Neural cell (in vitro differentiated cells): ENCODE results near the gene AFF2. TPM values are rescaled to one million over a fixed set of nuclear protein-coding genes. Genes with fewer than 3 reads are reported as not detected.

Experiments
- H2AFZ ChIP-seq: fragments of 200-600, 300-800 bp; sonication (generic), shearing (Covaris generic); 2 replicates; pipeline ENCODE4 v1.6.0; 2014; ENCODE audit warnings: low read depth, mild to moderate bottlenecking, antibody characterized with exemption, low read length, moderate library complexity
- H3F3A ChIP-seq: fragments of 200-600 bp; shearing (Covaris generic); 2 replicates; pipeline ENCODE4 v1.6.1; 2016; ENCODE audit warnings: mild to moderate bottlenecking, moderate library complexity, mixed read lengths, antibody characterized with exemption, low read length; ENCODE audit not compliant: insufficient read depth, poor library complexity, severe bottlenecking
- H3K27ac ChIP-seq: fragments of 200-600, 300-800 bp; sonication (generic), shearing (Covaris generic); 2 replicates; pipeline ENCODE4 v1.5.1; 2014; ENCODE audit warnings: mild to moderate bottlenecking, low read length, moderate library complexity
- H3K27me3 ChIP-seq: fragments of 300-800, 200-600 bp; sonication (generic), shearing (Covaris generic); 2 replicates; pipeline ENCODE4 v1.6.0; 2014; ENCODE audit warnings: mild to moderate bottlenecking, low read depth, low read length, moderate library complexity; ENCODE audit not compliant: insufficient read depth
- H3K36me3 ChIP-seq: fragments of 300-800, 200-600 bp; sonication (generic), shearing (Covaris generic); 2 replicates; pipeline ENCODE4 v1.5.1; 2014; ENCODE audit warnings: mild to moderate bottlenecking, antibody characterized with exemption, low read length, moderate library complexity; ENCODE audit not compliant: insufficient read depth
- H3K4me2 ChIP-seq: fragments of 300-800, 200-600 bp; sonication (generic), shearing (Covaris generic); 2 replicates; pipeline ENCODE4 v1.6.0; 2014; ENCODE audit warnings: mild to moderate bottlenecking, low read length
- H3K4me3 ChIP-seq: fragments of 300-800, 200-600 bp; sonication (generic), shearing (Covaris generic); 2 replicates; pipeline ENCODE4 v1.5.1; 2014; ENCODE audit warnings: mild to moderate bottlenecking, low read length, moderate library complexity
- H3K79me2 ChIP-seq: fragments of 200-600 bp; shearing (Covaris generic); replicated peaks from 2 replicates; pipeline ENCODE4 v1.6.0; 2014; ENCODE audit warnings: mild to moderate bottlenecking, low read length, moderate library complexity; ENCODE audit not compliant: insufficient read depth
- H3K9ac ChIP-seq: fragments of 300-800, 200-600 bp; sonication (generic), shearing (Covaris generic); 2 replicates; pipeline ENCODE4 v1.6.1; 2016; ENCODE audit warnings: mild to moderate bottlenecking, low read length, mixed read lengths
- H3K9me2 ChIP-seq: fragments of 200-600 bp; shearing (Covaris generic); 2 replicates; pipeline ENCODE4 v1.6.1; 2016; ENCODE audit warnings: mild to moderate bottlenecking, low read length, mixed read lengths; ENCODE audit not compliant: insufficient read depth
- H3K9me3 ChIP-seq: fragments of 200-600, 300-800 bp; sonication (generic), shearing (Covaris generic); 2 replicates; pipeline ENCODE4 v1.6.1; 2016; ENCODE audit warnings: mild to moderate bottlenecking, mixed run types, low read length, moderate library complexity, mixed read lengths
- H4K20me1 ChIP-seq: fragments of 200-600 bp; shearing (Covaris generic); 2 replicates; pipeline ENCODE4 v1.6.1; 2016; ENCODE audit warnings: mild to moderate bottlenecking, mixed run types; ENCODE audit not compliant: insufficient read depth
- CTCF ChIP-seq: fragments of 450-650 bp; IDR thresholded peaks from 2 replicates; pipeline ENCODE4 v1.5.1; 2014; ENCODE audit warnings: antibody characterized with exemption, mild to moderate bottlenecking, moderate library complexity; ENCODE audit not compliant: poor library complexity, severe bottlenecking
- EP300 ChIP-seq: fragments of 450-650 bp; conservative IDR thresholded peaks from 2 replicates; pipeline ENCODE4 v1.6.1; 2014; ENCODE audit warnings: antibody characterized with exemption, mild to moderate bottlenecking, moderate library complexity; ENCODE audit not compliant: poor library complexity, severe bottlenecking
- POLR2AphosphoS5 ChIP-seq: IDR thresholded peaks from 2 replicates; pipeline ENCODE4 v1.6.1; 2012
- REST ChIP-seq: IDR thresholded peaks from 2 replicates; pipeline ENCODE4 v1.6.1; 2012; ENCODE audit warnings: borderline replicate concordance
- SMC3 ChIP-seq: fragments of 450-650 bp; conservative IDR thresholded peaks from 2 replicates; pipeline ENCODE4 v1.6.1; 2014; ENCODE audit warnings: antibody characterized with exemption, mild to moderate bottlenecking, moderate library complexity; ENCODE audit not compliant: poor library complexity
- TAF1 ChIP-seq: IDR thresholded peaks from 2 replicates; pipeline ENCODE4 v1.6.1; 2012; ENCODE audit warnings: low read depth
- polyA plus RNA-seq: library from polyadenylated mRNA; depleted of rRNA; stranded (reverse); fragments of >200 nt; gene quantifications from 2 replicates; pipeline ENCODE4 v1.2.3, GENCODE V29; 2014

AFF2 gene
- polyA plus RNA-seq, 1 donor from 2014 or later: 10.5 TPM

- TF ChIP-seq SMC3: no peak
- TF ChIP-seq POLR2AphosphoS5: no peak
- no peak for TF ChIP-seq CTCF
- Histone ChIP-seq H3K9ac (no peak overlapping the region), H3K4me3 (no peak overlapping the region), H3K79me2 (no peaks in the 10 kb centered on the region), H2AFZ (no peak overlapping the region), H3K27me3 (no peaks in the 10 kb centered on the region), H4K20me1 (no peaks in the 10 kb centered on the region), H3K27ac (no peak overlapping the region), H3K9me3 (no peaks in the 10 kb centered on the region), H3K36me3 (no peaks in the 10 kb centered on the region), H3K9me2 (no peaks in the 10 kb centered on the region), H3F3A (no peaks in the 10 kb centered on the region), H3K4me2 (no peak overlapping the region)
Measured at GRCh38 chrX:148850631-148851030, 350.2 kb downstream of the AFF2 start.

- Histone ChIP-seq H3K27me3 (no peaks in the 10 kb centered on the region), H3K9me3 (no peaks in the 10 kb centered on the region), H2AFZ (no peak overlapping the region), H3K4me2 (no peak overlapping the region), H3K4me3 (no peak overlapping the region), H3F3A (no peaks in the 10 kb centered on the region), H3K9ac (no peak overlapping the region), H3K36me3 (no peaks in the 10 kb centered on the region), H3K79me2 (no peaks in the 10 kb centered on the region), H3K9me2 (no peaks in the 10 kb centered on the region), H3K27ac (no peak overlapping the region), H4K20me1 (no peaks in the 10 kb centered on the region)
- TF ChIP-seq TAF1 (no peak), SMC3 (no peak), EP300 (no peak), REST (no peak), CTCF (no peak)
Measured at GRCh38 chrX:148854306-148854705, 353.9 kb downstream of the AFF2 start.

- H3K9me2 ChIP-seq: no peaks in the 10 kb centered on the region
- H3K9ac ChIP-seq: no peak overlapping the region
- no peaks in the 10 kb centered on the region for H3K9me3 ChIP-seq
- H3F3A ChIP-seq: no peaks in the 10 kb centered on the region
- no peaks in the 10 kb centered on the region for H3K27me3 ChIP-seq
- H4K20me1 ChIP-seq: no peaks in the 10 kb centered on the region
- H3K36me3 ChIP-seq: no peaks in the 10 kb centered on the region
- no peak overlapping the region for H3K4me2 ChIP-seq
- no peaks in the 10 kb centered on the region for H3K79me2 ChIP-seq
- no peak overlapping the region for H3K27ac ChIP-seq
- TF ChIP-seq REST: no peak
- TF ChIP-seq TAF1: no peak
- no peak for TF ChIP-seq SMC3
- no peak overlapping the region for H3K4me3 ChIP-seq
- H2AFZ ChIP-seq: no peak overlapping the region
Measured at GRCh38 chrX:148856505-148856904, 356.1 kb downstream of the AFF2 start.
